Smooth muscle cell (in vitro differentiated cells): ENCODE results near the gene STX7. TPM values are rescaled to one million over a fixed set of nuclear protein-coding genes. Genes with fewer than 3 reads are reported as not detected.
"Not testable (repeated sequence)": the region's sequence is repeated elsewhere in the genome, so short reads cannot be mapped to it uniquely, and the experiment has no call there.

Experiments used
- DNase-seq: peaks from one replicate; lab custom pipeline; 2025; ENCODE audit not compliant: unreplicated experiment; lab: John Stamatoyannopoulos, UW
- H2AFZ ChIP-seq: fragments of 200-600 bp; sonication (generic); 2 replicates; pipeline ENCODE4 v1.6.0; 2016; ENCODE audit warnings: antibody characterized with exemption, low read depth, mild to moderate bottlenecking
- H3F3A ChIP-seq: fragments of 200-600 bp; sonication (generic); 2 replicates; pipeline ENCODE4 v1.6.0; 2017; ENCODE audit warnings: antibody characterized with exemption, low read depth
- H3K27ac ChIP-seq: fragments of 200-600 bp; sonication (generic); 2 replicates; pipeline ENCODE4 v1.5.1; 2016; ENCODE audit warnings: low read depth, mild to moderate bottlenecking
- H3K27me3 ChIP-seq: fragments of 200-600 bp; sonication (generic); 2 replicates; pipeline ENCODE4 v1.6.1; 2016; ENCODE audit warnings: low read depth, mild to moderate bottlenecking
- H3K36me3 ChIP-seq: fragments of 200-600 bp; sonication (generic); 2 replicates; pipeline ENCODE4 v1.5.1; 2016; ENCODE audit warnings: low read depth
- H3K4me1 ChIP-seq: fragments of 200-600 bp; sonication (generic); 2 replicates; pipeline ENCODE4 v1.5.1; 2016; ENCODE audit warnings: low read depth
- H3K4me2 ChIP-seq: fragments of 200-600 bp; sonication (generic); 2 replicates; pipeline ENCODE4 v1.6.0; 2016; ENCODE audit warnings: mild to moderate bottlenecking
- H3K4me3 ChIP-seq: fragments of 200-600 bp; sonication (generic); 2 replicates; pipeline ENCODE4 v1.5.1; 2016; ENCODE audit warnings: mild to moderate bottlenecking
- H3K79me2 ChIP-seq: fragments of 200-600 bp; sonication (generic); 2 replicates; pipeline ENCODE4 v1.6.0; 2016; ENCODE audit warnings: low read depth, mild to moderate bottlenecking
- H3K9ac ChIP-seq: fragments of 200-600 bp; sonication (generic); 2 replicates; pipeline ENCODE4 v1.6.0; 2016; ENCODE audit warnings: low read depth
- H3K9me3 ChIP-seq: fragments of 200-600 bp; sonication (generic); replicated peaks from 2 replicates; pipeline ENCODE4 v1.5.1; 2016; ENCODE audit warnings: low read depth
- H4K20me1 ChIP-seq: fragments of 200-600 bp; sonication (generic); 2 replicates; pipeline ENCODE4 v1.6.0; 2016; ENCODE audit warnings: low read depth
- WGBS: methylation state at CpG from one replicate; pipeline ENCODE4 v1.1.7; 2016; ENCODE audit warnings: low lambda C conversion rate; 5-methylcytosine and 5-hydroxymethylcytosine counted together
- polyA plus RNA-seq: library from polyadenylated mRNA; unstranded; fragments of >200 nt; fragmentation: Nextera tagmentation; extraction: Ambion mirVana; gene quantifications from 2 replicates; pipeline ENCODE4 v1.2.1, GENCODE V29; 2016
- total RNA-seq: library from RNA; depleted of rRNA; stranded (reverse); fragments of >200 nt; gene quantifications from 2 replicates; pipeline ENCODE4 v1.2.3, GENCODE V29; 2014
- TF ChIP-seq, protein P1 (sequence below): fragments of 200-600 bp; sonication (generic); IDR thresholded peaks from 2 replicates; pipeline ENCODE4 v1.5.1; 2017; ENCODE audit warnings: borderline replicate concordance, mild to moderate bottlenecking, antibody characterized with exemption; ENCODE audit not compliant: insufficient read depth, poor library complexity, severe bottlenecking

STX7 gene
- total and polyA plus RNA-seq, 2 experiments from 2014 or later = 26.0 to 27.4 TPM

DNA sequence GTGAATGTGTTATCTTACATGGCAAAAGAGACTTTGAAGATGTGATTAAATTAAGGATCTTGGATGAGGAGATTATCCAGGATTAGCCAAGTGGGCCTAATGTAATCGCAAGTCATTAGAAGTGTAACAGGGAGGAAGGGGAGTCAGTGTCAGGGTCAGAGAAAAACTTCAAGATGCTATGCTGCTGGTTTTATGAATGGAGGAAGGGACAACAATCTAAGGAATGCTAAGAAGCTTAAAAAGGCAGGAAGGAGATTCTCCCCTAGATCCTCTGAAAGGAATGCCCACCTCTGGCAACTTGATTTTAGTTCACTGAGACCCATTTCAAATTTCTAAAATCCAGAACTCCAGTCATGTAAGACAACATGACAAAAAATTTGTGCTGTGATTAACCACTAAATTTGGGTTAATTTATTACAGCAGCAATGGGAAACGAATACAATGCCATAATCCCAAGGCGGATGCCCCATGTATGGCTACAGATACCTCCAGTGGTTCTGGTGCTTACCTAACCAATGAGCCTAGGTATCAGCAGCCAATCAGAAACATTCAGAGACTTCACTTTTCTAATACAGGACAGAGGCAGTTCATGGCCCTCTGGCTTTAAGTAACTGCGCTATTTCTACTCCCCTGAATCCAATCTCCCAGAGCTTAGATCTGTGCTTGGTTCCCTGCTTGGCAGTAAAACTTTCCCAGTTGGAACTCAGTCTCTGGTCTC lies 36.0 kb upstream of the STX7 start:
- TF ChIP-seq, protein P1, sequence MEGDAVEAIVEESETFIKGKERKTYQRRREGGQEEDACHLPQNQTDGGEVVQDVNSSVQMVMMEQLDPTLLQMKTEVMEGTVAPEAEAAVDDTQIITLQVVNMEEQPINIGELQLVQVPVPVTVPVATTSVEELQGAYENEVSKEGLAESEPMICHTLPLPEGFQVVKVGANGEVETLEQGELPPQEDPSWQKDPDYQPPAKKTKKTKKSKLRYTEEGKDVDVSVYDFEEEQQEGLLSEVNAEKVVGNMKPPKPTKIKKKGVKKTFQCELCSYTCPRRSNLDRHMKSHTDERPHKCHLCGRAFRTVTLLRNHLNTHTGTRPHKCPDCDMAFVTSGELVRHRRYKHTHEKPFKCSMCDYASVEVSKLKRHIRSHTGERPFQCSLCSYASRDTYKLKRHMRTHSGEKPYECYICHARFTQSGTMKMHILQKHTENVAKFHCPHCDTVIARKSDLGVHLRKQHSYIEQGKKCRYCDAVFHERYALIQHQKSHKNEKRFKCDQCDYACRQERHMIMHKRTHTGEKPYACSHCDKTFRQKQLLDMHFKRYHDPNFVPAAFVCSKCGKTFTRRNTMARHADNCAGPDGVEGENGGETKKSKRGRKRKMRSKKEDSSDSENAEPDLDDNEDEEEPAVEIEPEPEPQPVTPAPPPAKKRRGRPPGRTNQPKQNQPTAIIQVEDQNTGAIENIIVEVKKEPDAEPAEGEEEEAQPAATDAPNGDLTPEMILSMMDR = no peak
- H3K4me2 ChIP-seq = no peak overlapping the region
- no peak overlapping the region for H3K4me3 ChIP-seq
- no peaks in the 10 kb centered on the region for H3K79me2 ChIP-seq
- H3K4me1 ChIP-seq = no peaks in the 10 kb centered on the region
- H3K9me3 ChIP-seq = no peaks in the 10 kb centered on the region
- no peak overlapping the region for H3K27ac ChIP-seq
- H3K27me3 ChIP-seq = no peaks in the 10 kb centered on the region
- WGBS = 87% methylated on average over 4 of the region's 4 CpGs
- no peaks in the 10 kb centered on the region for H3K36me3 ChIP-seq
- DNase-seq = no peak
- H3F3A ChIP-seq = no peaks in the 10 kb centered on the region
- no peaks in the 10 kb centered on the region for H4K20me1 ChIP-seq
- H3K9ac ChIP-seq = no peak overlapping the region
- no peak overlapping the region for H2AFZ ChIP-seq

GRCh38 chr6:132544826-132545225 lies 31.9 kb upstream of the STX7 start:
- Histone ChIP-seq H3K27ac (no peak overlapping the region), H3K9me3 (no peaks in the 10 kb centered on the region), H3K4me2 (no peak overlapping the region), H2AFZ (no peak overlapping the region), H3K79me2 (no peaks in the 10 kb centered on the region), H3K36me3 (no peaks in the 10 kb centered on the region), H3K4me1 (no peaks in the 10 kb centered on the region), H3K4me3 (no peak overlapping the region), H3K9ac (no peak overlapping the region), H3F3A (no peaks in the 10 kb centered on the region), H4K20me1 (no peaks in the 10 kb centered on the region), H3K27me3 (peaks cover 11% of the 10 kb centered on the region)
- TF ChIP-seq, protein P1 = no peak
- DNase-seq = no peak

- Histone ChIP-seq H3K4me3 (no peak within 1 kb of the TSS), H3K79me2 (no peaks in the 10 kb centered on the region), H3K27me3 (peaks cover 22% of the 10 kb centered on the region), H3K4me1 (no peaks in the 10 kb centered on the region), H3K9me3 (no peaks in the 10 kb centered on the region), H3F3A (no peaks in the 10 kb centered on the region), H3K9ac (no peak within 1 kb of the TSS), H3K27ac (no peak within 1 kb of the TSS), H4K20me1 (no peaks in the 10 kb centered on the region), H2AFZ (no peak within 1 kb of the TSS), H3K4me2 (no peak within 1 kb of the TSS), H3K36me3 (no peaks in the 10 kb centered on the region)
- no peak for DNase-seq
- TF ChIP-seq, protein P1 = no peak
- WGBS = 84% methylated on average over 4 of the region's 4 CpGs
Measured at GRCh38 chr6:132537977-132538376, 25.1 kb upstream of the STX7 start, which contains the start of gene TAAR9. Gene TAAR9 (plus strand): TSS chr6:132538277. CDS start chr6:132538290, 13 bp downstream.

DNA sequence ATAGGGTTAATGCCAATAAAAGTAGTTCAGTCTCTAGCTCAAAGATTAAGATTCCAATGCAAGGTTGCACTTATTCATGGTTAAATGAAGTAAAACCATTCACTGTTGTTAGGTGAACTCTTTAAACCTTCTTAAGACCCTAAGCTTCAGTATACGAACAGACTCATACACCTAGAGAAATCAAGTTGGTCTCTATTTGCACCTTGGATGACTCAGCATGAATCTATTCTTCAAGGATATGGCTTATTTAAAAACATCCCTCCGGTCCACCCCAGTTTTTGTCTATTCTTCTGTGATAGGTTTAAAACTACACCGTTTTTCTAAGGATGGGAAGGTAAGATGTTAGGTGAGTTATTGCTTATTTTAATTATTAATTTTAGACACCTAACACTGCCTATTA lies 24.2 kb upstream of the STX7 start:
- Histone ChIP-seq H3K4me2 (no peak overlapping the region), H3K9ac (no peak overlapping the region), H3K79me2 (no peaks in the 10 kb centered on the region), H3K4me1 (no peaks in the 10 kb centered on the region), H3K27ac (no peak overlapping the region), H3K9me3 (no peaks in the 10 kb centered on the region), H3K27me3 (peaks cover 22% of the 10 kb centered on the region), H2AFZ (no peak overlapping the region), H3F3A (no peaks in the 10 kb centered on the region), H4K20me1 (no peaks in the 10 kb centered on the region), H3K4me3 (no peak overlapping the region), H3K36me3 (no peaks in the 10 kb centered on the region)
- 89% methylated on average over 3 of the region's 3 CpGs for WGBS
- TF ChIP-seq, protein P1 = no peak
- no peak for DNase-seq

DNA sequence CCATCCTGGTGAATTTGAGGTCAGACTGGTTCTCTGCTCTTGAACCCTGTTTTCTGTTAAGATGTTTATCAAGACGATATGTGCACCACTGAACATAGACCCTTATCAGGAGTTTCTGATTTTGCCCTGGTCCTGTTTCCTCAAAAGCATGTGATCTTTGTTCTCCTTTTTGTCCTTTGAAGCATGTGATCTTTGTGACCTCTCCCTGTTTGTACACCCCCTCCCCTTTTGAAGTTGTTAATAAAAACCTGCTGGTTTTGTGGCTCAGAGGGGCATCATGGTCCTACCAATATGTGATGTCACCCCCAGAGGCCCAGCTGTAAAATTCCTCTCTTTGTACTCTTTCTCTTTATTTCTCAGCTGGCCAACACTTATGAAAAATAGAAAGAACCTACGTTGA lies 21.6 kb upstream of the STX7 start:
- H3K9me3 ChIP-seq, DNase-seq, H3K27me3 ChIP-seq, H3K79me2 ChIP-seq, H3K4me3 ChIP-seq, H3K9ac ChIP-seq, H4K20me1 ChIP-seq, H3K4me2 ChIP-seq, H3K4me1 ChIP-seq, H3K36me3 ChIP-seq, H2AFZ ChIP-seq, H3K27ac ChIP-seq, H3F3A ChIP-seq: not testable (repeated sequence)
- WGBS = 96% methylated on average over 2 of the region's 2 CpGs
